ENCODE results near the gene CEMIP. TPM values are rescaled to one million over a fixed set of nuclear protein-coding genes. Genes with fewer than 3 reads are reported as not detected.

CEMIP gene
- total RNA-seq, 1 donor from 2014 or later = not detected

GRCh38 chr15:80791004-80791403 is 11.8 kb downstream of the CEMIP start:
- H3F3A ChIP-seq (ENCODE audit: low read depth) = no peaks in the 10 kb centered on the region
- no peak overlapping the region for H3K9ac ChIP-seq
- no peaks in the 10 kb centered on the region for H3K79me2 ChIP-seq (ENCODE audit: low read depth)
- Mint-ChIP-seq H3K27ac (no peak overlapping the region), H3K27me3 (ENCODE audit: insufficient read depth, low read depth) (peaks cover 3% of the 10 kb centered on the region), H3K4me3 (no peak overlapping the region), H3K4me1 (peaks cover 2% of the 10 kb centered on the region), H3K36me3 (no peaks in the 10 kb centered on the region), H3K9me3 (no peaks in the 10 kb centered on the region)
- H3K36me3 ChIP-seq = no peaks in the 10 kb centered on the region
- TF ChIP-seq EZH2phosphoT487 (IDR thresholded peaks at IDR 0.05) (no peak), EZH2 (IDR thresholded peaks at IDR 0.05) (no peak)
- TF ChIP-seq, protein P1, sequence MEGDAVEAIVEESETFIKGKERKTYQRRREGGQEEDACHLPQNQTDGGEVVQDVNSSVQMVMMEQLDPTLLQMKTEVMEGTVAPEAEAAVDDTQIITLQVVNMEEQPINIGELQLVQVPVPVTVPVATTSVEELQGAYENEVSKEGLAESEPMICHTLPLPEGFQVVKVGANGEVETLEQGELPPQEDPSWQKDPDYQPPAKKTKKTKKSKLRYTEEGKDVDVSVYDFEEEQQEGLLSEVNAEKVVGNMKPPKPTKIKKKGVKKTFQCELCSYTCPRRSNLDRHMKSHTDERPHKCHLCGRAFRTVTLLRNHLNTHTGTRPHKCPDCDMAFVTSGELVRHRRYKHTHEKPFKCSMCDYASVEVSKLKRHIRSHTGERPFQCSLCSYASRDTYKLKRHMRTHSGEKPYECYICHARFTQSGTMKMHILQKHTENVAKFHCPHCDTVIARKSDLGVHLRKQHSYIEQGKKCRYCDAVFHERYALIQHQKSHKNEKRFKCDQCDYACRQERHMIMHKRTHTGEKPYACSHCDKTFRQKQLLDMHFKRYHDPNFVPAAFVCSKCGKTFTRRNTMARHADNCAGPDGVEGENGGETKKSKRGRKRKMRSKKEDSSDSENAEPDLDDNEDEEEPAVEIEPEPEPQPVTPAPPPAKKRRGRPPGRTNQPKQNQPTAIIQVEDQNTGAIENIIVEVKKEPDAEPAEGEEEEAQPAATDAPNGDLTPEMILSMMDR (IDR thresholded peaks at IDR 0.05) = no peak
- DNase-seq (ENCODE audit: low spot score) = no peak
- H3K4me2 ChIP-seq = no peak overlapping the region
- no peak overlapping the region for H3K27ac ChIP-seq
- no peaks in the 10 kb centered on the region for H3K4me1 ChIP-seq
- H3K9me3 ChIP-seq (ENCODE audit: low read depth) = no peaks in the 10 kb centered on the region
- H3K4me3 ChIP-seq = no peak overlapping the region
- H3K27me3 ChIP-seq = no peaks in the 10 kb centered on the region
- H4K20me1 ChIP-seq (ENCODE audit: low read depth) = no peaks in the 10 kb centered on the region
- H2AFZ ChIP-seq (replicated peaks) = no peak overlapping the region

GRCh38 chr15:80796407-80796806 is 17.2 kb downstream of the CEMIP start:
- H3K4me3 Mint-ChIP-seq = no peak overlapping the region
- Histone ChIP-seq H3K27me3 (no peaks in the 10 kb centered on the region), H3K27ac (no peak overlapping the region), H3K9me3 (ENCODE audit: low read depth) (no peaks in the 10 kb centered on the region), H3K4me2 (no peak overlapping the region), H3K4me3 (no peak overlapping the region), H3K79me2 (ENCODE audit: low read depth) (no peaks in the 10 kb centered on the region), H3K9ac (no peak overlapping the region), H3F3A (ENCODE audit: low read depth) (no peaks in the 10 kb centered on the region), H3K36me3 (no peaks in the 10 kb centered on the region), H4K20me1 (ENCODE audit: low read depth) (no peaks in the 10 kb centered on the region), H3K4me1 (no peaks in the 10 kb centered on the region), H2AFZ (replicated peaks) (no peak overlapping the region)
- no peaks in the 10 kb centered on the region for H3K4me1 Mint-ChIP-seq
- no peaks in the 10 kb centered on the region for H3K36me3 Mint-ChIP-seq
- TF ChIP-seq EZH2 (IDR thresholded peaks at IDR 0.05) (no peak), EZH2phosphoT487 (IDR thresholded peaks at IDR 0.05) (no peak)
- TF ChIP-seq, protein P1 (IDR thresholded peaks at IDR 0.05) = no peak
- peaks cover 7% of the 10 kb centered on the region for H3K27me3 Mint-ChIP-seq (ENCODE audit: insufficient read depth, low read depth)
- H3K9me3 Mint-ChIP-seq = no peaks in the 10 kb centered on the region
- H3K27ac Mint-ChIP-seq = no peak overlapping the region
- DNase-seq (ENCODE audit: low spot score) = no peak

DNA sequence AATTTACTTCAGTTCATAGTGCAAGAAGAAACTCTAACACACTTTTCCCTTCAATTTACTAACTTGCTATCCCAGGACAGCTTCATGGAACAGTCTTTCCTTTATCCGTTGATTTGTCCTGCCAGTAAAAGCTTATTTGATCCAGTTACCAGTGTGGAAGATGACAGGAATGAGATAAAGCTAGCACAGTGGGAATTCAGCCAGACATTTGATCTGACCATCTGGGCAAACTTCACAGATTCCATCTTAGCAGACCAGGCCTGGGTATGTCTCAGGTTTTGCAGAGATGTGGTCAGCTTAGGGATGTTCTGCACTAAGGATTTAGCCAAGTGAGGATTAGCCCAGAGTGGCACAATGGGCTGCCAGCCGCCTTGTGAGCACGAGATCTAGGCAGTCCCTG is 19.7 kb downstream of the CEMIP start:
- Histone ChIP-seq H4K20me1 (ENCODE audit: low read depth) (no peaks in the 10 kb centered on the region), H3K27me3 (no peaks in the 10 kb centered on the region), H3F3A (ENCODE audit: low read depth) (no peaks in the 10 kb centered on the region), H3K4me1 (no peaks in the 10 kb centered on the region), H3K79me2 (ENCODE audit: low read depth) (no peaks in the 10 kb centered on the region), H3K4me3 (no peak overlapping the region), H2AFZ (replicated peaks) (no peak overlapping the region), H3K36me3 (no peaks in the 10 kb centered on the region), H3K9me3 (ENCODE audit: low read depth) (no peaks in the 10 kb centered on the region), H3K4me2 (no peak overlapping the region), H3K9ac (no peak overlapping the region), H3K27ac (no peak overlapping the region)
- Mint-ChIP-seq H3K27ac (no peak overlapping the region), H3K4me1 (no peaks in the 10 kb centered on the region), H3K9me3 (no peaks in the 10 kb centered on the region), H3K27me3 (ENCODE audit: insufficient read depth, low read depth) (peaks cover 4% of the 10 kb centered on the region), H3K4me3 (no peak overlapping the region), H3K36me3 (no peaks in the 10 kb centered on the region)
- DNase-seq (ENCODE audit: low spot score) = peak; percentile 31
- TF ChIP-seq, protein P1 (IDR thresholded peaks at IDR 0.05) = no peak
- TF ChIP-seq EZH2phosphoT487 (IDR thresholded peaks at IDR 0.05) (no peak), EZH2 (IDR thresholded peaks at IDR 0.05) (no peak)

All from neural progenitor cell (in vitro differentiated cells).